Epithelial cell of proximal tubule (primary cell): ENCODE measurements around the gene ADARB2. TPM values are rescaled to one million over a fixed set of nuclear protein-coding genes. Genes with fewer than 3 reads are reported as not detected.

Experiments used
- DNase-seq: peaks from one replicate; pipeline ENCODE4 v3.0.0-alpha.2; 2011; ENCODE audit warnings: low read depth
- H3K4me3 ChIP-seq: 2 replicates; pipeline ENCODE4 v1.5.1; 2011; ENCODE audit warnings: low read depth, mild to moderate bottlenecking, low read length
- total RNA-seq: library from RNA; depleted of rRNA; stranded (reverse); fragments of >200 nt; gene quantifications from 2 replicates; pipeline ENCODE4 v1.2.3, GENCODE V29; 2015
- TF ChIP-seq, protein P1 (sequence below): conservative IDR thresholded peaks from 2 replicates; pipeline ENCODE4 v1.5.1; 2012; ENCODE audit warnings: low read depth, mild to moderate bottlenecking, low read length

The ADARB2 gene
- total RNA-seq, 1 donor from 2014 or later: 0.63 TPM

GRCh38 chr10:1406132-1406966, 331.0 kb downstream of the ADARB2 start:
- DNase-seq: no peak

DNA sequence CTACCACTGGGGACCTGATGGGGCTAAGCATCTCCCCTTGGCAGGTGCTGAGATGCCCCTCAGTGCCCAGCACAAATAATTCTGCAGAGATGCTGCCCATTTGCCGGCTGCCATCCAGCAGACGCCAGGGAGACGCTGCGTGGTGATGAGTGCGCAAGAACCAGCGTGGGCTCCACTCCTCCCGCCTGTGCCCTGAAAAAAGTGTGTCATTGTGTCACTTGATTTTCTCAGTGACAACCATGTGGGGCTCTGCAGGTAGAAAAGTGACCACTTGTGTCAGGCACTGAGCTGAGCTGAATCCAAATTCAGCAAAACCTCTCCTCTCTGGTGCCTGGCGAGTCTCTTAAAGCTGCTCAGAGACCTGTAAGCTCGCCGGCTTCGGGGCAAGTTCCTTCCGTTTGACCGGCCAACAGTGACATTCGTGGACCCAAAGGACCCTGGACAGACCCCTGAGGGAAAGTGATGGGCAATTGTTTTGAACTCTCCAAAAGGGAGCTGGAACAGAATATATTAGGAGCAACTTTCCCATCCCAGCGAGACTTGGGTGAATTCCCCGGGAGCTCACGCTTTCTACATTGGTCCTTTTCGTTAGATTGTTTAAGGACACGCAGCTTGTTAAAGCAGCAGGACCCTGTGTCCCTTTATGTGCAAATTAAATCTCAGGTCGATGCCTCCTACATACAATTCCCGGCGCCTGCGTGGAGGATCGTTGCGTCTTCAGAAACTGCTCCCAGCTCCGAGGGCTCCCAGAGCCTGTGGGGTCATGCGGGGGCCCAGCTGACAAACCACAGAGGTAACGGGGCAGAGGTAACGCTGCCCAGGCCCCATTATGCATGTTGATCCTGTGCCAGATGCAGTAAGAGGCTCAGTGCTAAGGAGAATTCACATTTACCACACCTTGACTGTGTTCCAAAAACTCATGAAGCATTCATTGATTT, 332.7 kb downstream of the ADARB2 start:
- H3K4me3 ChIP-seq: no peak overlapping the region
- TF ChIP-seq, protein P1, sequence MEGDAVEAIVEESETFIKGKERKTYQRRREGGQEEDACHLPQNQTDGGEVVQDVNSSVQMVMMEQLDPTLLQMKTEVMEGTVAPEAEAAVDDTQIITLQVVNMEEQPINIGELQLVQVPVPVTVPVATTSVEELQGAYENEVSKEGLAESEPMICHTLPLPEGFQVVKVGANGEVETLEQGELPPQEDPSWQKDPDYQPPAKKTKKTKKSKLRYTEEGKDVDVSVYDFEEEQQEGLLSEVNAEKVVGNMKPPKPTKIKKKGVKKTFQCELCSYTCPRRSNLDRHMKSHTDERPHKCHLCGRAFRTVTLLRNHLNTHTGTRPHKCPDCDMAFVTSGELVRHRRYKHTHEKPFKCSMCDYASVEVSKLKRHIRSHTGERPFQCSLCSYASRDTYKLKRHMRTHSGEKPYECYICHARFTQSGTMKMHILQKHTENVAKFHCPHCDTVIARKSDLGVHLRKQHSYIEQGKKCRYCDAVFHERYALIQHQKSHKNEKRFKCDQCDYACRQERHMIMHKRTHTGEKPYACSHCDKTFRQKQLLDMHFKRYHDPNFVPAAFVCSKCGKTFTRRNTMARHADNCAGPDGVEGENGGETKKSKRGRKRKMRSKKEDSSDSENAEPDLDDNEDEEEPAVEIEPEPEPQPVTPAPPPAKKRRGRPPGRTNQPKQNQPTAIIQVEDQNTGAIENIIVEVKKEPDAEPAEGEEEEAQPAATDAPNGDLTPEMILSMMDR: no peak
- no peak for DNase-seq

More at GRCh38 chr10:1406132-1406966, 331.0 kb downstream of the ADARB2 start:
- TF ChIP-seq, protein P1: no peak
- no peak overlapping the region for H3K4me3 ChIP-seq

GRCh38 chr10:1403508-1404322, 333.6 kb downstream of the ADARB2 start:
- no peak for DNase-seq
- TF ChIP-seq, protein P1: no peak
- no peak overlapping the region for H3K4me3 ChIP-seq

DNA sequence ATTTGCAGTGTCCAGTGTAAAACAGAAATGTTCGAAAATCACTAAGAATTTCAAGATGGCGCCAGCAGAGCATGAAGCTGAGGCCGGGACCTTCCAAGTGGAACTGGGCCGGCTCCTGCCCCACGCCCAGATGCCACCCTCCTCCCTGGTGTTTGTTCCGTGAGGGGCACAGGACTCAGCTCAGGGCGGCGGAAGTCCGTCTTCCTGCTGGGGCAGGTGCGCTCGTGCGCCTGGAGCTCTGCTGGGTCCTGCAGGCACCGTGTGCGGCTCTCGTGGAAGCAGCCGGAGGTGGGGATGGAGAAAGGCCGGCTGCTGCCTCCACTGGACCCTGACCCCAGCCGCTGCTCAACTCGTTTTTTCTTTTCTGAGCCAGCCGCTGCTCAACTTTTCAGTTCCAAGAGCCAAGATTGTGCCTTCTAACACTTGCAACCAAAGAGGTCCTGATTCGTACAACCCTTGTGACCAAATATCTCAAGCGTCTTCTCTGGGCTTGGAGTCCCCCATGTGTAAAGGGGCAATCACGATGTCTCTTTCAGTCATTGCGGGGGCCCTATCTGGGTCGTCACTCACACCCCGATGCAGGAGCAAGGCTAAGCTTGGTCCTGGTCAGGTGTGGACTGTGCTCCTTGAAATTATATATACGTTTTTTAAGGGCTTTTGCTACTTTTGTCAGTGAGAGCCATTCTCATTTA, 334.4 kb downstream of the ADARB2 start:
- H3K4me3 ChIP-seq: no peak overlapping the region
- DNase-seq: no peak
- TF ChIP-seq, protein P1: no peak

GRCh38 chr10:1402016-1402770, 335.1 kb downstream of the ADARB2 start:
- no peak overlapping the region for H3K4me3 ChIP-seq
- TF ChIP-seq, protein P1: no peak
- no peak for DNase-seq
